SU-DHL-6 (cell line): ENCODE data around the gene METTL24.

Experiments used
- CTCF ChIP-seq: fragments of 200-600 bp; sonication (generic); IDR thresholded peaks from one replicate; pipeline ENCODE4 v1.5.1; 2017; ENCODE audit warnings: antibody characterized with exemption, mild to moderate bottlenecking, low read length, moderate library complexity; ENCODE audit not compliant: insufficient read depth, poor library complexity, severe bottlenecking
- EZH2phosphoT487 ChIP-seq: fragments of 200-600 bp; sonication (generic), shearing (Covaris generic); conservative IDR thresholded peaks from 2 replicates; pipeline ENCODE4 v1.6.1; 2018; ENCODE audit warnings: mild to moderate bottlenecking, antibody characterized with exemption, low read length, moderate library complexity, mixed read lengths

- TF ChIP-seq CTCF (no peak), EZH2phosphoT487 (no peak)
These were observed 34.9 kb downstream of the METTL24 start for GRCh38 chr6:110323258-110323657.
